ENCODE data around the gene DNAJA3. TPM values are rescaled to one million over a fixed set of nuclear protein-coding genes. Genes with fewer than 3 reads are reported as not detected.

The DNAJA3 gene
- total and polyA plus RNA-seq, 9 of the 15 experiments (the other 6 are each of a cell fraction or from before 2014, with no cell fraction given): 8.1 to 105 (median 79.0) TPM

GRCh38 chr16:4475880-4476788 is 50.5 kb downstream of the DNAJA3 start, which contains the start of gene HMOX2 (continued):
- TF ChIP-seq, protein P1, sequence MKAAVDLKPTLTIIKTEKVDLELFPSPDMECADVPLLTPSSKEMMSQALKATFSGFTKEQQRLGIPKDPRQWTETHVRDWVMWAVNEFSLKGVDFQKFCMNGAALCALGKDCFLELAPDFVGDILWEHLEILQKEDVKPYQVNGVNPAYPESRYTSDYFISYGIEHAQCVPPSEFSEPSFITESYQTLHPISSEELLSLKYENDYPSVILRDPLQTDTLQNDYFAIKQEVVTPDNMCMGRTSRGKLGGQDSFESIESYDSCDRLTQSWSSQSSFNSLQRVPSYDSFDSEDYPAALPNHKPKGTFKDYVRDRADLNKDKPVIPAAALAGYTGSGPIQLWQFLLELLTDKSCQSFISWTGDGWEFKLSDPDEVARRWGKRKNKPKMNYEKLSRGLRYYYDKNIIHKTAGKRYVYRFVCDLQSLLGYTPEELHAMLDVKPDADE (conservative IDR thresholded peaks at IDR 0.05; ENCODE audit: control insufficient read depth, low read depth, low read length): peak; percentile 91
- TF ChIP-seq, protein P2, sequence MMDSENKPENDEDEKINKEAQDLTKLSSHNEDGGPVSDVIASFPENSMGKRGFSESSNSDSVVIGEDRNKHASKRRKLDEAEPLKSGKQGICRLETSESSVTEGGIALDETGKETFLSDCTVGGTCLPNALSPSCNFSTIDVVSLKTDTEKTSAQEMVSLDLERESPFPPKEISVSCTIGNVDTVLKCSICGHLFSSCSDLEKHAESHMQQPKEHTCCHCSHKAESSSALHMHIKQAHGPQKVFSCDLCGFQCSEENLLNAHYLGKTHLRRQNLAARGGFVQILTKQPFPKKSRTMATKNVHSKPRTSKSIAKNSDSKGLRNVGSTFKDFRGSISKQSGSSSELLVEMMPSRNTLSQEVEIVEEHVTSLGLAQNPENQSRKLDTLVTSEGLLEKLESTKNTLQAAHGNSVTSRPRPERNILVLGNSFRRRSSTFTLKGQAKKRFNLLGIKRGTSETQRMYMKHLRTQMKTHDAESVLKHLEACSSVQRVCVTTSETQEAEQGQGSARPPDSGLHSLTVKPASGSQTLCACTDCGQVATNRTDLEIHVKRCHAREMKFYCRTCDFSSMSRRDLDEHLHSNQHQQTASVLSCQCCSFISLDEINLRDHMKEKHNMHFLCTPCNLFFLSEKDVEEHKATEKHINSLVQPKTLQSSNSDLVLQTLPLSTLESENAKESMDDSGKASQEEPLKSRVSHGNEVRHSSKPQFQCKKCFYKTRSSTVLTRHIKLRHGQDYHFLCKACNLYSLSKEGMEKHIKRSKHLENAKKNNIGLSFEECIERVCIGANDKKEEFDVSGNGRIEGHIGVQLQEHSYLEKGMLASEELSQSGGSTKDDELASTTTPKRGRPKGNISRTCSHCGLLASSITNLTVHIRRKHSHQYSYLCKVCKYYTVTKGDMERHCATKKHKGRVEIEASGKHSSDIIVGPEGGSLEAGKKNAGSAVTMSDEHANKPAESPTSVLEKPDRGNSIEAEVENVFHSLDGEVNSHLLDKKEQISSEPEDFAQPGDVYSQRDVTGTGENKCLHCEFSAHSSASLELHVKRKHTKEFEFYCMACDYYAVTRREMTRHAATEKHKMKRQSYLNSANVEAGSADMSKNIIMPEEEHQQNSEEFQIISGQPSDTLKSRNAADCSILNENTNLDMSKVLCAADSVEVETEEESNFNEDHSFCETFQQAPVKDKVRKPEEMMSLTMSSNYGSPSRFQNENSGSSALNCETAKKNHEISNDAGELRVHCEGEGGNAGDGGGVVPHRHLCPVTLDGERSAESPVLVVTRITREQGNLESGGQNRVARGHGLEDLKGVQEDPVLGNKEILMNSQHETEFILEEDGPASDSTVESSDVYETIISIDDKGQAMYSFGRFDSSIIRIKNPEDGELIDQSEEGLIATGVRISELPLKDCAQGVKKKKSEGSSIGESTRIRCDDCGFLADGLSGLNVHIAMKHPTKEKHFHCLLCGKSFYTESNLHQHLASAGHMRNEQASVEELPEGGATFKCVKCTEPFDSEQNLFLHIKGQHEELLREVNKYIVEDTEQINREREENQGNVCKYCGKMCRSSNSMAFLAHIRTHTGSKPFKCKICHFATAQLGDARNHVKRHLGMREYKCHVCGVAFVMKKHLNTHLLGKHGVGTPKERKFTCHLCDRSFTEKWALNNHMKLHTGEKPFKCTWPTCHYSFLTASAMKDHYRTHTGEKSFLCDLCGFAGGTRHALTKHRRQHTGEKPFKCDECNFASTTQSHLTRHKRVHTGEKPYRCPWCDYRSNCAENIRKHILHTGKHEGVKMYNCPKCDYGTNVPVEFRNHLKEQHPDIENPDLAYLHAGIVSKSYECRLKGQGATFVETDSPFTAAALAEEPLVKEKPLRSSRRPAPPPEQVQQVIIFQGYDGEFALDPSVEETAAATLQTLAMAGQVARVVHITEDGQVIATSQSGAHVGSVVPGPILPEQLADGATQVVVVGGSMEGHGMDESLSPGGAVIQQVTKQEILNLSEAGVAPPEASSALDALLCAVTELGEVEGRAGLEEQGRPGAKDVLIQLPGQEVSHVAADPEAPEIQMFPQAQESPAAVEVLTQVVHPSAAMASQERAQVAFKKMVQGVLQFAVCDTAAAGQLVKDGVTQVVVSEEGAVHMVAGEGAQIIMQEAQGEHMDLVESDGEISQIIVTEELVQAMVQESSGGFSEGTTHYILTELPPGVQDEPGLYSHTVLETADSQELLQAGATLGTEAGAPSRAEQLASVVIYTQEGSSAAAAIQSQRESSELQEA (IDR thresholded peaks at IDR 0.05; ENCODE audit: low read depth): no peak
- TF ChIP-seq SMAD4 (CRISPR knock-in tag; conservative IDR thresholded peaks at IDR 0.05) (peak; percentile 82), SIN3B (IDR thresholded peaks at IDR 0.05; ENCODE audit: low read depth) (peak; percentile 18; the same call in 1 of the 2 replicates), RBFOX2 (IDR thresholded peaks at IDR 0.05; ENCODE audit: low read depth, low read length) (peak; percentile 96), CTCFL (IDR thresholded peaks at IDR 0.05; ENCODE audit: borderline replicate concordance, insufficient read depth, low read depth, low read length, poor library complexity, severe bottlenecking) (peak; percentile 46), PHF8 (IDR thresholded peaks at IDR 0.05; ENCODE audit: borderline replicate concordance, low read length) (peak; percentile 87; the same call in 1 of the 2 replicates), ZNF79 (CRISPR knock-in tag; IDR thresholded peaks at IDR 0.05; ENCODE audit: low read depth) (no peak), SREBF1 (IDR thresholded peaks at IDR 0.05; ENCODE audit: borderline replicate concordance, low read depth, low read length) (peak; percentile 32; the same call in 1 of the 2 replicates), CEBPB (tag; IDR thresholded peaks at IDR 0.05) (no peak)
- TF ChIP-seq, protein P3, sequence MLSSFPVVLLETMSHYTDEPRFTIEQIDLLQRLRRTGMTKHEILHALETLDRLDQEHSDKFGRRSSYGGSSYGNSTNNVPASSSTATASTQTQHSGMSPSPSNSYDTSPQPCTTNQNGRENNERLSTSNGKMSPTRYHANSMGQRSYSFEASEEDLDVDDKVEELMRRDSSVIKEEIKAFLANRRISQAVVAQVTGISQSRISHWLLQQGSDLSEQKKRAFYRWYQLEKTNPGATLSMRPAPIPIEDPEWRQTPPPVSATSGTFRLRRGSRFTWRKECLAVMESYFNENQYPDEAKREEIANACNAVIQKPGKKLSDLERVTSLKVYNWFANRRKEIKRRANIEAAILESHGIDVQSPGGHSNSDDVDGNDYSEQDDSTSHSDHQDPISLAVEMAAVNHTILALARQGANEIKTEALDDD (IDR thresholded peaks at IDR 0.05): peak; percentile 40; the same call in 1 of the 2 replicates
